GM23338 (cell line): ENCODE data around the gene PCSK7. TPM values are rescaled to one million over a fixed set of nuclear protein-coding genes. Genes with fewer than 3 reads are reported as not detected.

ENCODE experiments used
- ATAC-seq: fragments of 200-7000 bp; cut with Tn5 transposase; 3 replicates; pipeline ENCODE4 v1.9.1; 2020
- DNase-seq: peaks from one replicate; pipeline ENCODE4 v3.0.0-alpha.2; 2015; ENCODE audit warnings: low spot score
- H2AFZ ChIP-seq: fragments of 200-600 bp; sonication (generic); 2 replicates; pipeline ENCODE4 v1.8.0; 2016; ENCODE audit warnings: antibody characterized with exemption, mild to moderate bottlenecking, moderate library complexity
- H3F3A ChIP-seq: fragments of 200-600 bp; sonication (generic); replicated peaks from 2 replicates; pipeline ENCODE4 v1.8.0; 2017; ENCODE audit warnings: antibody characterized with exemption, mixed run types, low read depth
- H3K27ac ChIP-seq: fragments of 200-600 bp; sonication (generic); 2 replicates; pipeline ENCODE4 v1.6.1; 2016; ENCODE audit warnings: low read depth
- H3K27me3 ChIP-seq: fragments of 200-600 bp; sonication (generic); 2 replicates; pipeline ENCODE4 v1.8.0; 2016; ENCODE audit warnings: mild to moderate bottlenecking, mixed run types, moderate library complexity; ENCODE audit not compliant: insufficient read depth
- H3K36me3 ChIP-seq: fragments of 200-600 bp; sonication (generic); 2 replicates; pipeline ENCODE4 v1.8.0; 2016; ENCODE audit warnings: mild to moderate bottlenecking; ENCODE audit not compliant: insufficient read depth
- H3K4me1 ChIP-seq: fragments of 200-600 bp; sonication (generic); 2 replicates; pipeline ENCODE4 v1.8.0; 2016; ENCODE audit warnings: mild to moderate bottlenecking, moderate library complexity; ENCODE audit not compliant: insufficient read depth
- H3K4me2 ChIP-seq: fragments of 200-600 bp; sonication (generic); 2 replicates; pipeline ENCODE4 v1.7.1; 2017; ENCODE audit warnings: mixed run types
- H3K4me3 ChIP-seq: fragments of 200-600 bp; sonication (generic); 2 replicates; pipeline ENCODE4 v1.6.1; 2016; ENCODE audit warnings: mixed run types
- H3K79me2 ChIP-seq: fragments of 200-600 bp; sonication (generic); replicated peaks from 2 replicates; pipeline ENCODE4 v1.8.0; 2017; ENCODE audit warnings: mild to moderate bottlenecking; ENCODE audit not compliant: insufficient read depth
- H3K9me2 ChIP-seq: fragments of 200-600 bp; sonication (generic); 2 replicates; pipeline ENCODE4 v1.8.0; 2017; ENCODE audit not compliant: insufficient read depth
- H4K20me1 ChIP-seq: fragments of 200-600 bp; sonication (generic); replicated peaks from 2 replicates; pipeline ENCODE4 v1.8.0; 2017; ENCODE audit warnings: mild to moderate bottlenecking; ENCODE audit not compliant: insufficient read depth
- H3K27ac Mint-ChIP-seq: 2 replicates; pipeline ENCODE4 v1.8.0; 2020; ENCODE audit warnings: inconsistent platforms, mild to moderate bottlenecking, moderate library complexity, mixed read lengths
- H3K27me3 Mint-ChIP-seq: 3 replicates; pipeline ENCODE4 v1.8.0; 2022; ENCODE audit warnings: low read depth, mild to moderate bottlenecking, moderate library complexity, mixed read lengths, inconsistent platforms; ENCODE audit not compliant: insufficient read depth, poor library complexity
- H3K36me3 Mint-ChIP-seq: 3 replicates; pipeline ENCODE4 v1.8.0; 2021; ENCODE audit warnings: low read depth, mild to moderate bottlenecking, inconsistent platforms, moderate library complexity, mixed read lengths
- H3K4me1 Mint-ChIP-seq: 3 replicates; pipeline ENCODE4 v1.8.0; 2020; ENCODE audit warnings: mild to moderate bottlenecking, inconsistent platforms, mixed read lengths
- H3K4me3 Mint-ChIP-seq: 3 replicates; pipeline ENCODE4 v1.8.0; 2021; ENCODE audit warnings: moderate library complexity, mild to moderate bottlenecking, inconsistent platforms, mixed read lengths
- H3K9me3 Mint-ChIP-seq: 3 replicates; pipeline ENCODE4 v1.8.0; 2020; ENCODE audit warnings: moderate library complexity, mild to moderate bottlenecking, inconsistent platforms, mixed read lengths
- CREB1 ChIP-seq: fragments of 250-450 bp; sonication (Bioruptor Pico); IDR thresholded peaks from 2 replicates; pipeline ENCODE4 v1.5.0; 2020; ENCODE audit warnings: low read depth, mild to moderate bottlenecking, moderate library complexity
- CTCF ChIP-seq, 2 experiments: fragments of 200-600 bp in 1 of 2; sonication (generic) in 1 of 2; conservative IDR thresholded peaks; 2 replicates each; pipeline versions ENCODE4 v1.5.1 to v1.6.1; 2016 to 2017; ENCODE audit warnings: antibody characterized with exemption in 2 of 2, low read depth in 2 of 2, mild to moderate bottlenecking in 2 of 2, moderate library complexity in 1 of 2
- ETS1 ChIP-seq: IDR thresholded peaks from 2 replicates; pipeline ENCODE4 v1.6.1; 2016; ENCODE audit warnings: antibody characterized with exemption
- JUNB ChIP-seq: IDR thresholded peaks from one replicate; pipeline ENCODE4 v1.6.1; 2016; ENCODE audit warnings: antibody characterized with exemption; ENCODE audit not compliant: unreplicated experiment
- REST ChIP-seq: IDR thresholded peaks from one replicate; pipeline ENCODE4 v1.6.1; 2018; ENCODE audit warnings: antibody characterized with exemption; ENCODE audit not compliant: unreplicated experiment
- STAT1 ChIP-seq: IDR thresholded peaks from one replicate; pipeline ENCODE4 v1.6.1; 2016; ENCODE audit warnings: antibody characterized with exemption; ENCODE audit not compliant: unreplicated experiment
- ZNF114 ChIP-seq: fragments of 250-450 bp; sonication (Bioruptor Pico); IDR thresholded peaks from 2 replicates; pipeline ENCODE4 v1.5.0; 2020; ENCODE audit warnings: mild to moderate bottlenecking, moderate library complexity
- ZNF331 ChIP-seq: fragments of 250-450 bp; sonication (Bioruptor Pico); IDR thresholded peaks from 2 replicates; pipeline ENCODE4 v1.5.0; 2020; ENCODE audit warnings: low read depth, mild to moderate bottlenecking, moderate library complexity
- polyA plus RNA-seq: library from polyadenylated mRNA; unstranded; fragments of >200 nt; fragmentation: Nextera tagmentation; extraction: Ambion mirVana; gene quantifications from 2 replicates; pipeline ENCODE4 v1.2.1, GENCODE V29; 2016
- total RNA-seq: library from RNA; depleted of rRNA; stranded (reverse); fragments of >200 nt; shearing (Covaris generic); gene quantifications from 2 replicates; pipeline ENCODE4 v1.2.3, GENCODE V29; 2014

PCSK7 gene
- total and polyA plus RNA-seq, 2 experiments from 2014 or later = 12.4 to 46.4 TPM

DNA sequence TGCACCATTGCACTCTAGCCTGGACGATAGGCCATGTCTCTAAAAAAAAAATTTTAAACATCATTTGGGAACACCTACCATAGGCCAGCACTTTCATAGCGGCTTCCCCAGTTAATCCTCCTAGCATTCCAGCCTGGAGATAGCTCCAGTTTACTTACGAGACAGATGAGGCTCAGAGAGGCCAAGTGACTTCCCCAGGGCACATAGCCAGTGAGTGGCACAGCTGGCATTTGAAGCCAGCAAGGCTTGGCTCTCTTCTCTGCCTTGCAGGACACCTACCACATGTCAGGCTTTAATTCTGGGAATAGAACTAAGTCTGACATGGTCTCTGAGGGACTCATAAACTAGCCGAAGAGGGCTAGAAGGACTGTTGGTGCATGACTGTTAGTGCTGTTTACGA lies 37.6 kb downstream of the PCSK7 start:
- Histone ChIP-seq H3K9me2 (no peaks in the 10 kb centered on the region), H3K4me3 (no peak overlapping the region), H3K27ac (no peak overlapping the region), H3K27me3 (no peaks in the 10 kb centered on the region), H3K79me2 (no peaks in the 10 kb centered on the region), H3K4me1 (peaks cover 12% of the 10 kb centered on the region), H3F3A (peaks cover 11% of the 10 kb centered on the region), H4K20me1 (no peaks in the 10 kb centered on the region), H3K4me2 (no peak overlapping the region), H3K36me3 (no peaks in the 10 kb centered on the region), H2AFZ (no peak overlapping the region)
- ATAC-seq = no peak
- Mint-ChIP-seq H3K4me3 (no peak overlapping the region), H3K27ac (no peak overlapping the region), H3K9me3 (no peaks in the 10 kb centered on the region; the same call in 2 of the 3 replicates), H3K36me3 (peaks cover 3% of the 10 kb centered on the region; the same call in 2 of the 3 replicates), H3K4me1 (peaks cover 17% of the 10 kb centered on the region), H3K27me3 (peaks cover 19% of the 10 kb centered on the region)
- no peak for DNase-seq
- TF ChIP-seq REST (no peak), STAT1 (no peak), ZNF331 (CRISPR knock-in tag) (no peak), ETS1 (no peak), CTCF (conservative IDR thresholded peaks at IDR 0.05; ENCODE audit: low read depth in 2 of 2) (no peak), ZNF114 (no peak), JUNB (no peak)

- Histone ChIP-seq H3K27ac (no peak overlapping the region), H3K79me2 (no peaks in the 10 kb centered on the region), H2AFZ (no peak overlapping the region), H3K4me1 (peaks cover 8% of the 10 kb centered on the region), H3K4me3 (no peak overlapping the region), H3F3A (peaks cover 7% of the 10 kb centered on the region), H3K9me2 (no peaks in the 10 kb centered on the region), H3K4me2 (no peak overlapping the region), H3K27me3 (no peaks in the 10 kb centered on the region), H3K36me3 (no peaks in the 10 kb centered on the region), H4K20me1 (no peaks in the 10 kb centered on the region)
- Mint-ChIP-seq H3K9me3 (no peaks in the 10 kb centered on the region; the same call in 2 of the 3 replicates), H3K4me3 (no peak overlapping the region), H3K27me3 (peaks cover 13% of the 10 kb centered on the region), H3K36me3 (peaks cover 7% of the 10 kb centered on the region; the same call in 2 of the 3 replicates), H3K4me1 (peaks cover 12% of the 10 kb centered on the region), H3K27ac (no peak overlapping the region)
- DNase-seq = no peak
- ATAC-seq = no peak
- TF ChIP-seq CREB1 (CRISPR knock-in tag) = no peak
- no peak for TF ChIP-seq ZNF331 (CRISPR knock-in tag)
Measured at GRCh38 chr11:117193130-117194020, 38.5 kb downstream of the PCSK7 start.
